CD4-positive, alpha-beta T cell treated with Interleukin-6 for 4 hours (primary cell): Measurements from ENCODE around the gene ZCCHC3.
A peak's percentile ranks its signal among the peaks of the same experiment; 100 is the strongest.

Experiments
- DNase-seq: peaks from one replicate; pipeline ENCODE4 v3.0.0-alpha.2; 2020; ENCODE audit warnings: mixed read lengths

The ZCCHC3 gene

GRCh38 chr20:347640-348484 lies 50.5 kb downstream of the ZCCHC3 start:
- peak; percentile 70 for DNase-seq

GRCh38 chr20:348972-349841 lies 51.8 kb downstream of the ZCCHC3 start:
- no peak for DNase-seq
